Measurements from ENCODE around the gene LCTL. TPM values are rescaled to one million over a fixed set of nuclear protein-coding genes. Genes with fewer than 3 reads are reported as not detected.

The LCTL gene
- polyA plus RNA-seq, 2 of the 4 experiments (the other 2 are of a cell fraction): not detected

- no peak overlapping the region for H3K4me2 ChIP-seq
- DNase-seq (ENCODE audit: low read depth in 1 of 2, low spot score in 1 of 2) (no peak), ATAC-seq (no peak), FAIRE-seq (no peak)
- H3K9me3 ChIP-seq: no peaks in the 10 kb centered on the region
- no peaks in the 10 kb centered on the region for H3K4me1 ChIP-seq
- no peak overlapping the region for H3K27ac ChIP-seq
- POLR2A ChIA-PET: no interaction called here
- no peak overlapping the region for H3K4me3 ChIP-seq
- WGBS (ENCODE audit: missing lambda C conversion rate): 63% methylated on average over 9 of the region's 9 CpGs
- TF ChIP-seq FOSB (CRISPR knock-in tag; IDR thresholded peaks at IDR 0.05) (no peak), HOXB13 (CRISPR knock-in tag; IDR thresholded peaks at IDR 0.05; ENCODE audit: low read depth) (no peak), FOXS1 (CRISPR knock-in tag; IDR thresholded peaks at IDR 0.05) (no peak), HDAC2 (IDR thresholded peaks at IDR 0.05) (no peak)
- CTCF ChIA-PET: interaction anchor here (5.2 to 5.9 kb wide), 2 partner anchors 9 to 16 kb away, joined by 88 to 93 read pairs; no protein-coding TSS in a partner anchor
Observed at GRCh38 chr15:66569461-66570137, 3.8 kb upstream of the LCTL start.

DNA sequence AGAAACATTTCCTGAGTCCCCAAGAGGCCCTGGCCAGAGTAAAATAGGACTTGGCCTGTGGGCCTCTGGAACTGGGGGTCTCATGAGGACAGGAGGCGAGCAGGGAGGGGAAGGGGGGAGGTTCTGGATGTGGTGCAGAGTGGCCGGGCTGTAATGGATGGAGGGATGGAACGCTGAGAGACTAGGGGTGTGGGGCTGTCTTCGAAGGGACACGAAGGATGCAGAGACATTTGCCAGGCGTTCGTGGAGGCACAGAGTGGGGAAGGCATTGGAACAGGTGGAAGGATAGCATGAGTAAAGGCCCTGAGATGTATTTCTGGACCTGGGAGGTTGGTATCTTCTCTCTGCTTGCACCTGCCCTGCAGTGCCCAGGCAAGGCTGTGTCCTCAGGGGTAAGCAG lies 2.1 kb upstream of the LCTL start:
- ChIA-PET CTCF (interaction anchor here (0.5 to 5.9 kb wide), 21 partner anchors 11 to 296 kb away, joined by 3 to 93 read pairs (median 6); partner anchors contain the start of gene SNAPC5), POLR2A (no interaction called here)
- Histone ChIP-seq H3K4me1 (no peaks in the 10 kb centered on the region), H3K4me2 (no peak overlapping the region), H3K27ac (no peak overlapping the region), H3K9me3 (no peaks in the 10 kb centered on the region), H3K4me3 (no peak overlapping the region)
- ATAC-seq (no peak), DNase-seq (ENCODE audit: low read depth in 1 of 2, low spot score in 1 of 2) (no peak), FAIRE-seq (no peak)
- 85% methylated on average over 7 of the region's 7 CpGs for WGBS (ENCODE audit: missing lambda C conversion rate)
- TF ChIP-seq E2F6 (IDR thresholded peaks at IDR 0.05; ENCODE audit: borderline replicate concordance, low read depth): no peak
- no peak for TF ChIP-seq ELK1 (IDR thresholded peaks at IDR 0.05; ENCODE audit: low read depth, low read length)
- TF ChIP-seq BHLHE40 (IDR thresholded peaks at IDR 0.05; ENCODE audit: low read depth, low read length): no peak
- no peak for TF ChIP-seq SMC3 (IDR thresholded peaks at IDR 0.05)
- TF ChIP-seq EP300 (IDR thresholded peaks at IDR 0.05): no peak
- TF ChIP-seq MAFK (IDR thresholded peaks at IDR 0.05; ENCODE audit: partially characterized antibody): no peak

GRCh38 chr15:66566963-66567531 lies 1.2 kb upstream of the LCTL start:
- CTCF ChIA-PET: interaction anchor here (0.5 to 5.9 kb wide), 38 partner anchors 12 to 889 kb away, joined by 3 to 93 read pairs (median 5); partner anchors contain the start of gene SNAPC5
- POLR2A ChIA-PET: interaction anchor here (0.7 kb wide), 1 partner anchor 242 kb away, joined by 4 read pairs; no protein-coding TSS in a partner anchor

More at GRCh38 chr15:66566963-66567531, 1.2 kb upstream of the LCTL start:
- TF ChIP-seq, protein P1, sequence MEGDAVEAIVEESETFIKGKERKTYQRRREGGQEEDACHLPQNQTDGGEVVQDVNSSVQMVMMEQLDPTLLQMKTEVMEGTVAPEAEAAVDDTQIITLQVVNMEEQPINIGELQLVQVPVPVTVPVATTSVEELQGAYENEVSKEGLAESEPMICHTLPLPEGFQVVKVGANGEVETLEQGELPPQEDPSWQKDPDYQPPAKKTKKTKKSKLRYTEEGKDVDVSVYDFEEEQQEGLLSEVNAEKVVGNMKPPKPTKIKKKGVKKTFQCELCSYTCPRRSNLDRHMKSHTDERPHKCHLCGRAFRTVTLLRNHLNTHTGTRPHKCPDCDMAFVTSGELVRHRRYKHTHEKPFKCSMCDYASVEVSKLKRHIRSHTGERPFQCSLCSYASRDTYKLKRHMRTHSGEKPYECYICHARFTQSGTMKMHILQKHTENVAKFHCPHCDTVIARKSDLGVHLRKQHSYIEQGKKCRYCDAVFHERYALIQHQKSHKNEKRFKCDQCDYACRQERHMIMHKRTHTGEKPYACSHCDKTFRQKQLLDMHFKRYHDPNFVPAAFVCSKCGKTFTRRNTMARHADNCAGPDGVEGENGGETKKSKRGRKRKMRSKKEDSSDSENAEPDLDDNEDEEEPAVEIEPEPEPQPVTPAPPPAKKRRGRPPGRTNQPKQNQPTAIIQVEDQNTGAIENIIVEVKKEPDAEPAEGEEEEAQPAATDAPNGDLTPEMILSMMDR (IDR thresholded peaks at IDR 0.05): peak; percentile 91
- TF ChIP-seq JUNB (IDR thresholded peaks at IDR 0.05) (no peak), MAZ (IDR thresholded peaks at IDR 0.05; ENCODE audit: borderline replicate concordance, low read depth, low read length) (no peak), HOXA7 (CRISPR knock-in tag; IDR thresholded peaks at IDR 0.05) (no peak), BHLHE40 (IDR thresholded peaks at IDR 0.05; ENCODE audit: low read depth, low read length) (no peak), TP53 (CRISPR knock-in tag; IDR thresholded peaks at IDR 0.05) (no peak), SMC3 (IDR thresholded peaks at IDR 0.05) (peak; percentile 54; the same call in 2 of the 3 replicates), NFE2L2 (conservative IDR thresholded peaks at IDR 0.05; ENCODE audit: low read length) (no peak), CEBPB (IDR thresholded peaks at IDR 0.05) (no peak), RNF2 (IDR thresholded peaks at IDR 0.05; ENCODE audit: borderline replicate concordance, low read depth) (no peak), RAD21 (conservative IDR thresholded peaks at IDR 0.05 in 1 of 2, IDR thresholded peaks at IDR 0.05 in 1 of 2) (peak; percentile 46 to 54; a peak in 4 of 5 replicates)
- TF ChIP-seq, protein P2, sequence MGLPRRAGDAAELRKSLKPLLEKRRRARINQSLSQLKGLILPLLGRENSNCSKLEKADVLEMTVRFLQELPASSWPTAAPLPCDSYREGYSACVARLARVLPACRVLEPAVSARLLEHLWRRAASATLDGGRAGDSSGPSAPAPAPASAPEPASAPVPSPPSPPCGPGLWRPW (IDR thresholded peaks at IDR 0.05): no peak
- Histone ChIP-seq H3K4me3 (no peak overlapping the region), H3K4me1 (no peaks in the 10 kb centered on the region), H3K4me2 (peak overlapping the region; percentile 29), H3K27ac (0 out of 6 replicates have a peak overlapping the region, but pooled peaks of 1 of the 2 experiments have one; percentile 12), H3K9me3 (no peaks in the 10 kb centered on the region)
- FAIRE-seq (no peak), ATAC-seq (peak; percentile 77 to 92), DNase-seq (ENCODE audit: low read depth in 1 of 2, low spot score in 1 of 2) (peak; percentile 81 to 86)
- 24% methylated on average over 15 of the region's 15 CpGs for WGBS (ENCODE audit: missing lambda C conversion rate)
